Vagina (tissue), 2 donors: ENCODE measurements around the gene PEX5L.

Source experiments
- CTCF ChIP-seq, 3 experiments: fragments of 450-650 bp in 2 of 3; fragments of 200-600 bp in 1 of 3; sonication (generic) in 1 of 3; IDR thresholded peaks; one replicate each; pipeline ENCODE4 v1.5.1; 2017 to 2019; ENCODE audit warnings: antibody characterized with exemption in 3 of 3, mild to moderate bottlenecking in 2 of 3, moderate library complexity in 2 of 3
- POLR2A ChIP-seq, 2 donors: fragments of 450-650 bp; IDR thresholded peaks; one replicate each; pipeline ENCODE4 v1.6.1; 2017; ENCODE audit warnings: antibody characterized with exemption in 2 of 2, mild to moderate bottlenecking in 2 of 2, moderate library complexity in 2 of 2

- no peak for TF ChIP-seq CTCF (IDR thresholded peaks at IDR 0.05)
- no peak for TF ChIP-seq POLR2A (IDR thresholded peaks at IDR 0.05)
Observed at GRCh38 chr3:179991883-179992282, 44.9 kb downstream of the PEX5L start.
